ENCODE measurements around the gene NGRN.
"Not testable (repeated sequence)": the region's sequence is repeated elsewhere in the genome, so short reads cannot be mapped to it uniquely, and the experiment has no call there.

The NGRN gene

DNA sequence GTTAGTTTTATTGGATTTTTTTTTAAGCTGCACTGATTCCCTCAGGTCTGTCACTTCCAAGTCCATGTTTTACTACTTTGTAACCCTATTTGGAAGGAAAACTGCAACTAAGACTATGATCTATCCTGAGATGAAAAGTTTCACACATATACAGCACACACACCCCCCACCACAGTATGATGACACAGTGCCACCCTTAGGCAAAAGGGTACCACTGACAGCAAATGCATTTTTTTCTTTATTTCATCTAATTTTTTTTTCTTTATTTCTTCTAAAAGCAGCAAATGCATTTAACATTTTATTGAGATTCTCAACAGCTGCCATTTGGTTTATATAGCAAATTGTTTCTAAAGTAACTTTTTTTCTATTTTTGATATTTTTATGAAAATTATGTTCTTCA is 21.2 kb downstream of the NGRN start:
- FAIRE-seq, result no peak

DNA sequence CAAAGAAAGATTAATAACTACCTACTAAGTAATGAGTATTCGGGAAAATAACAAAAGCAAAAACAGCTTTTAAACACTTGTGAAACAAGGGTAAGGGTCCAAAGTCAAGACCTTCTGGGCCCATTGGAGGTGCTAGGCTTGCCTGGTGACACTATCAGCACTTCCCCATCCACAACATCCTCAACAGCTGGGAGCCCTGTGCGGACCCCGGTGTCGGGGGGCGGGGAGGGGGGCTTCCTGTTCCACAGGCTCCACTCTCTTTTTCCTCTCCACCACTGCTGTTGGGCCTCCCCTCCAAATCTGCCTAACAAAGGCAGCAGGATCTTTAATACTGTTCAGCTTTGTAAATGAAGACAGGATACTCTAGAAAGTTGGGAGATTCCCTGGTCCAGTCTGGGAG is 21.6 kb downstream of the NGRN start:
- no peak for FAIRE-seq

DNA sequence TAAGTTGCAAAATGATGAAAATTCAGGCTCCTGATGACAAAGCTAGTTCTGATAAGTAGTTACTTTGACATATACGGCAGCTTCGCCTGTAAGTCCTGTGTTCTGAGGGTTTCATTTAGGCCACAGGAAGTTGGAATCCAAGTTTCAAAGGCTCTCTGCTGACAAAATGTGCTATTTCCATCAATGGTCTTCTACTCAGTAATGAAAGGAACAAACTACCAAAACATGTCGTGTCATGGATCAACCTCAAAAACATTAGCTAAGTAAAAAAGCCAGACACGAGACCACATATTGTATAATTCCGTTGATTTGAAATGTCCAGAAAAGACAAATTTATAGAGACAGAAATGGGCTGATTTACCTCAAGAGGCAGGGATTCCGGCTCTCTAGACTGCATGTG is 22.5 kb downstream of the NGRN start:
- no peak for FAIRE-seq

DNA sequence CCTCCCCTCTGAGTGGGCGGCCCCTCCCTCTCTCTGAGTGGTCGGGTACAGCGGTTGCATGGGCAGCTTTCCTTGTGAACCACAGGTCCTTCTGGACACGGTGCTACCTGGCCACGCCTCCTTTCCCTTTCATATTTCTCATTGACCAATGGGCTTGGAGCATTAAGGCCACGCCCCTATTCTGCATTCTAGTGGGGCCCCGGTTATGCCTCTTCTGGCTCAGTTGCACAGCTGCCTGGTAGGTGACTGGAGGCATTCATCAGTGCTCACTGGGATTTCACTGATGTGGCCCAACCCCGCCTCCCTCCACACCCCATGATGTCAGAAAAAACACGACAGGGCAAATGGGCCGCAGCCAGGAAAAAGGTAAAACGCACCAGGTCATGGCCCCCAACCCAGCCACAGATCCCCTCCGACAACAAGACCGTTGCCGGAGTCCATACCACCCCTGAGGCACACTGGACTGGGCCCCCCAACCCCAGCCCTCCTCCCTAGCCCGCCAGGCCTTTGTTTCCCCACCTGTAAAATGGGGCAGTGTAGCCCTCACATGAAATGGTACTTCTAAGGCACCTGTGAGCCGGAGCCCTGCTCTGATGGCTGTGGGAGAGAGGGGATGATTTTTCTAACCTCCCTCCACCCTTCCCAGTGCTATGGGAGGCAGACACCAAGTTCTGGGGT is 26.3 kb downstream of the NGRN start:
- FAIRE-seq, result no peak

DNA sequence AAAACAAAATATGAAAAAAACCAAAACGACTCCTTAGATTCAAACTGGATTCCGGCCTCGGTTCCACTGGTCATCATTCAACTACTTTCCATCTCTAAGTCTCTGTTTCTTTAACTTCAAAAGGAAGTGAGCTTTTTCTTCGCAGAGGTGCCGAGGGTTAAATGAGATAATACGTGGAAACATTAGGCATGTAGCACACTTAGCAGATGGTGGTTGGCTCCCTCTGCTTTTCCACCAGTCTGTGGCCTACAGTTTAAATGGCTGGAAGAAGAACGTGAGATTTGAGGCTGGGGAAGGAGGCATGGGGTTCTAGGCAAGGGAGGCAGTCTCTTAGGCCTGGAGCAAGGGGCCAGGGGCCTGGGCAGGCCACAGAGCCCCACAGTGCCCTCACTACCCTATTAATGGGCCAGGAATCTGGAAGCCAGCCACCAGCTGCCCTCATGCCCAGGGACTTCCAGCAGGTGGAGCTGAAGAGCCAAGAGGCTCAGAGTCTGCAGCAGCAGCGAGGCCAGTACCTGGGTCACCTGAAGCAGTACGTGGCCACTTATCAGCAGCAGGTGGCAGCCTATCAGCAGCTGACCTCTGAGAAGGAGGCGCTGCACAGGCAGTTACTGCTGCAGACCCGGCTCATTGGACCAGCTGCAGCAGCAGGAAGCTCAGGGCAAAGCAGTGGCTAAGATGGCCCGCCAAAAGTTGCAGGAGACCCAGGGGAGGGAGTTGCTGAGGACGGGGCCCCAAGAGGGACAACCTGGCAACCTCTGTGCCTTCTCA is 27.8 kb downstream of the NGRN start:
- not testable (repeated sequence) for FAIRE-seq

DNA sequence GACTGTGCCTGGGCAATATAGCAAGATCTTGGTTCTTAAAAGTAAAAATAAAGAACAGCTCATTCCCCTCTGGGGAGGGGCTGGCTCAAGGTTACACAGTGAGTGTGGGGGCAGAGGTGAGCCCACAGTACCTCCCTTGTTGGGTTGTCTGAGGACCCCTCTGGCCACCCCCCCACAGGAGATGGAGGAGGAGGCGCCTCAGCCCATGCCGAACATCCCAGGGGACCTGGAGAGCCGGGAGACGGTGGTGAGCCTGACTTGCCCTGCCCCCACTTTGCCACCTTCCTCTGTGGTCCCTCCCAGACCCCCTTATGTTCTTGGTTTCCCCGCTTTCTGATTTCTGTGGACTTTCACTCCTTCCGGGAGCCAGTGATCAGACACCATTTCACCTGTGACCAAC is 28.7 kb downstream of the NGRN start:
- no peak for FAIRE-seq

DNA sequence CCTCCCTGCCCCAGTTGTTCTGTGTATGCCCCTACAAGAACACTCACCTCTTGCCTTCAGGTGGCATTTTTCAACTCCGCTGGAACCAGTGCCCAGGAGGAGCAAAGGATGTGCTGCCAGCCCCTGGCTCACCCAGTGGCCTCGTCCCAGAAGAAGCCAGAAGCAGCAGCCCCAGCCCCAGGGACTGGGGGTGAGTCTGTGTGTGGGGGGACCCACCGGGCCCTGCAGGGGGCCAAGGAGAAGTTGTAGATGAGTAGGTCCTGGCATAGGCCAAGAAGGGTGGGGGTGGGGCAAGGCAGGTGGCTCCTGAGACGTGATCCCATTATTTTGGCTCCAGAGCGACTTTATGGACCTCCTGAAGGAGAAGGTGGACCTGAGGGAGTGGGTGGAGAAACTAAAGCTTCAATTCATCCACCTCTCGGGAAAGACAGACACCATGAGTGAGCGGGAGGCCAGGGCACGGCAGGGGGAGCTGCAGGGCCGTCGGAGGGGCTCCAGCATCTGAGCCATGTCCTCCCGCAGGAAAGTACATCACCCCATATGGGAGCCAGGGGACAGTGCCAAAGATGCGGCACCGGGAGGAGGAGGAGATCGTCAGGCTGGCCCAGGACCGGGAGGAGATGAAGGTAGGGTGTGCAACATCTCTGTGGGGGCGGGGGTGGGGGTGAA is 29.3 kb downstream of the NGRN start:
- FAIRE-seq, result no peak

DNA sequence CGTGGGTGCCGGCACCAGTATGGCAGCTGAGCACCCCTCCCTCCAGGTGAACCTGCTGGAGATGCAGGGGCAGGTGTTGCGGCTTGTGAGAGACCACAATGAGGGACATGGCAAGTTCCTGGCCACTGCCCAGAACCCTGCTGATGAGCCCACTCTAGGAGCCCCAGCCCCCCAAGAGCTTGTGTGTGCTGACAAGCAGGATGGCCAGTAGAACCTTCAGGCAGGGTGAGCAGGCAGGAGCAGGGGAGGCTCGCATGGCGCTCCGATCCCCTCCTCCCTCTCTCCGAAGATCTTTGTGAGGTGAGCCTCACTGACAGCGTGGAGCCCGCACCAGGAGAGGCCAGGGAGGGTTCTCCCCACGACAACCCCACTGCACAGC is 29.8 kb downstream of the NGRN start:
- no peak for FAIRE-seq

DNA sequence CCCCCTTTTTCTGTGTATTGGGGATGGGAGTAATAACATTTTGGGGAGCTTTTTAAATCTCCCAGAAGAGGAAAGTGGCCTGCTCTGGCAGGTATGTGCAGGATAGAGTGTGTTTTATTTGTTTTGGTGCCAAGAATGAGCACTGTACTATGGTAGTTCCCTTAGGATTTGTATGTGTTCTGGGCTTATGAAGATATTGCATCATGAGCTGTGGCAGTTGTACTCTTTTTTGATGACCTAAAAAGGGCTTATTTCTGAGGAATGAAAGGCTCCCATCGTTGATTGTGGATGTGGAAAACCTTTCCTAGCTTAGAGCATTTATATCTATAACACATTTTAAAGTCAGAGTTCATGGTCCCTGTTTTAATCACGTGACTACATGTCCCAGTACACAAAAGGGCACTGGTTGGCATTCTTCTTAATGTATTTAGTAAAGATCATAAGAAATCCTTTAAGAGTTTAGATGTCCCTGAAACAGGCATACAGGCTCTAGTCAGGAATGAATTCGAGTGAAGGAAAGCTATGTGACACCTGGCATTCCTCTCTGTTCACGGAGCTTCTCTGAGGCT is 30.9 kb downstream of the NGRN start:
- FAIRE-seq, result not testable (repeated sequence)

DNA sequence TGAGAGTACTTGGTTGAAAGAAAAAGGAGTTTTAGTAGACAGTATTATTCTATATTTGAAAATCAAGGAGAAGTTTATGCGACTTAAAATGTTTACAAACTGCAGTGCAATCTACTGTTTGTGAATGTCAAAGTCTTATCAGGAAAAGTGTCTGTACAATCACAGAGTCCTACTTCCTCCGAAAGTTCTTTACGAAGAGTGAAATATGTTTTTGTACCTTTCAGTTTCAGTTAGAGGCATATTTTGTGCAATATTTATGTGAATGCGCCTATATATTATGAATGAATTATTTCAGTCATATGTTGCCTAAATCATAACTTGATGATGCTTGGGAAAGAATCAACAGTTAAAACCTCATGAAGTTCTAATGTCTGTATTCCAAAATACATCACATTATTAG is 31.5 kb downstream of the NGRN start:
- FAIRE-seq, result no peak

DNA sequence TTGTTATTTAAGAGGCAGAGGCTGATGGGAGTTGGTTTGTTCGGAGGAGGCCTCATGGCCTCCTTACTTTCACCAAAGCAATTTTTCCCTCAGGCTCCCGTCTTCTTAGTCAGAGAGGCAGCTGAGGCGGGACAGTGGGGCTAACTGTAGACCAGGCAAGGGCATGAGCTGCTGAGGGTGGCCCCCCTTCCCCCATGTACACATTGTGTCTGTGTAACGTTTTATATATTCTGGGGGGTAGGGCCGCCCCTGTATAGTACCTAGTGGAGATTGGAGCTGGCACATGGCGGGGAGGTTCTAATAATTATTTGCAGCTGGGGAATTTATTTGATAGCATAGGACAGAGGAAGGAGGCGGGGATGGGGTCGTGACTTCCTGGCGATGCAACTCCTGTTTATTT is 35.1 kb downstream of the NGRN start:
- FAIRE-seq, result no peak

DNA sequence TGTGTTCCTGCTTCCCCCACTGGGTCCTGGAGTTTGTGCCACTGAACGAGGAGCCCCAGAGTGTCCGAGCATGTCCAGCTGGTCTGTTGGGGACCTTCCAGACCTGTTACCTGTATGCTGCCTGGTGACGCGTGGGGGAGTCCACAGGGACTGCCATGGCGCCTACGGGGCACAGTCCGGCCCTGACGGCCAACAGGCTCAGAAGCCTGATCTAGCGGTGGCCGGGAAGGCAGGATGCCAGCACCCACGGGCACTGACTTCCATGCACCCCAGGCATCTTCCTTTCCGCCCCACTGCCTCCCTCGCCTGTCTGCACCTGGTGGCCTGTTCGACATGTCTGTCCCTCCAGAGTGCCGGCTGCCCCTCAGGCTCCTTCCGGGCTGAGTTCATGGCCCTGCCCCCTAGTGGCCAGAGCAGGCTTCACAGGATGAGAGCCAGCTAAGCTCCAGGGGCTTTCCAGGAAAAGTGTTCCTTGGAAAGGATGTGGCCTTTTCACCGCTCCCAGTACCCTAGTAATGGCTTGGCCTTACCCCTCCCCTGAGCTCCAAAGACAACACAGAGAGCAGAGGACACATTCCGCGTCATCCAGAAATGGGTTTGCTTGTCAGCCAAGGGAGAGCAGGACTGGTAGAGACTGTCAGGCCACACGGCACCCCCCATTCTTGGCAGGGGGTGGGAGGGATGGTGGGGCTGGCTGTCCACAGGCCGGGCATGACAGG is 35.7 kb downstream of the NGRN start:
- no peak for FAIRE-seq

DNA sequence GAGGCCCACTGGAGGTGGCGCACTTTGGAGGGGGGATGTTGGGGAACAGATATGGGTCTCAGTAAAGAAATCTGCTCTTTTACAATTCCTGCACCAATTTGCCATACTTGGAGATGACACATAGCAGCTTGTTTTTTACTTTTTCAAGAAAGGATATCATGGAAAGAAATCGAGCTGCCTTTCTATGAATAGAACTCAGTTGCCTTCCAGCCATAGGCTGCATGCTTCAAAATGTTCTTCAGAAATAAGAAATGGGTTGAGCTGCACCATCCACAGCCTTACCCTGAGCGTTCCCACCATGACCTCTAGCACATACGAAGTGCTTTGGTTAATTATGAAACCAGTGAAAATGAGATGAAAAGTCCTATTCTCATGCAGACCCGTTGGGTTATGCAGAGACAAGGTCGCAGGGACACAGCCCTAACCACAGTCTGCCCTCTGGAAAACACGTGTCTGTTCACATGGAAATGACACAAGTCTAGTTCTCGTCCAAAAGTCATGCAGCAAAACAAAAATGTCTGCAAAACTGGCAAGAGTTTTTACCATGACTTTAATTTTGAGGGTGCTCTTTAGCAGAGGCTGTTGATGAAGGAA is 36.3 kb downstream of the NGRN start:
- no peak for FAIRE-seq

DNA sequence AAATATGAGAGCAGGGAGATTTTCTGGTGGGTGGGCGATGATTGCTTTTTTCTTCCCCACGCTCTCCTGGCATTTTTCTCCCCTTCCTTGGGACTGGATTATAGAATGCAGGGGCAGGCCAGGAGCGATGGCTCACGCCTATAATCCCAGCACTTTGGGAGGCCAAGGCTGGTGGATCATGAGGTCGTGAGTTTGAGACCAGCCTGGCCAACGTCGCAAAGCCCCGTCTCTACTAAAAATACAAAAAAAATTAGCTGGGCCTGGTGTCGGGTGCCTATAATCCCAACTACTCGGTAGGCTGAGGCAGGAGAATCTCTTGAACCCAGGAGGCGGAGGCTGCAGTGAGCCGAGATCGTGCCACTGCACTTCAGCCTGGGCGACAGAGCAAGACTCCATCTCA is 39.9 kb downstream of the NGRN start:
- FAIRE-seq, result not testable (repeated sequence)

DNA sequence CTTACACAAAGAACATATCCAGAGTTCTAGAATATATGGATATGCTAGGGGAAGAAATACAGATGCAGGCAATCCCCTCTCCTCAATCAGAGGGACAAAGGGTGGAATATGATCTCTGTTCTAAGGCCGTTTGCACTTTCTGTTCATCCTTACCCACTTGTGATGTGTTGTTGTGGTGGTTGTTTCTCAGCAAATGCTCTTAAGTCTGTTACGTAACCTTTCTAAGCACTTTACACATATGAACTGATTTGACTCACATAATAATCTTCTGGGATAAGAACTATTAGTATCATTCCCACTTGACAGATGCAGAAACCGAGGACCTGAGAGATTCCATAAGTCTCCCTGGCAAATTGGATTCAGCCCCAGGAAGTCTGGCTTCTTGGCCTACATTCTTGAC is 40.5 kb downstream of the NGRN start:
- no peak for FAIRE-seq

DNA sequence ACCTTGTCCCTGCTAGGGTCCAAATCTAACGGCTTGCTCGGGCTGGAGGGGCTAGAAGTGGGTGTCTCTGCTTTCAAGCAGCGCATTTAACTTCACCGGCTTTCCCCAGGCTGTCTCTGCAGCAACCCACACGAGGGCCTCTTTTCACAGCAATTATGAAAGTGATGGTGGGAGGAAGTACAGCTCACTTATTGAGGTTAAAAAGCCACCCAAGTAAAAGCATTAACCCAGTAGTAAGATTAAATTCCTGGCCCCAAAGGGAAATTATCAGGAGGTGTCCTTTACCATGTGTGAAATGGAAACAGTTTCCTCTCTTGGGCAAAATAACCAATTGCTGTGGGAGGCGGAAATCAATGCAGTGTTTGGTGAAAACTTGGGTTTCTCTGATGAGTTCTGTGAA is 41.1 kb downstream of the NGRN start:
- no peak for FAIRE-seq

DNA sequence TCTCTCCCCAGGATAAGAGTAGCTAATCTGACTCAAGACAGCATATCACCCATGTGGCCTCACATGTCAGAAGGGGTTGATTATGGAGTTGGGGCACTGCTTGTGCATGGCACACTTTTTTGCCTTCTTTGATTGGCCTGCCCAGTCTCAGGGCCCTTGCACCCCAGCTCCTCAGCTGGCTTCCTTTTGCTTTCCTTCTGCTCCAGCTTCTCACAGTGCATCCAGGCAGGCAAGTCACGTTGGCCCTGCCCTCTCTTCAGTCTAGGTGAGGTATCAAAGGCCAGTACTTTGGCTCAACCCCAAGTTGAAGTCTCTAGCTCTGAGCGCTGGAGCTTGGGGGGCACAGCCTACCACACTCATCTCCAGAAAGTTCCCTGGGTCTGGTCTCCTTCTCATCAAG is 42.2 kb downstream of the NGRN start:
- no peak for FAIRE-seq

DNA sequence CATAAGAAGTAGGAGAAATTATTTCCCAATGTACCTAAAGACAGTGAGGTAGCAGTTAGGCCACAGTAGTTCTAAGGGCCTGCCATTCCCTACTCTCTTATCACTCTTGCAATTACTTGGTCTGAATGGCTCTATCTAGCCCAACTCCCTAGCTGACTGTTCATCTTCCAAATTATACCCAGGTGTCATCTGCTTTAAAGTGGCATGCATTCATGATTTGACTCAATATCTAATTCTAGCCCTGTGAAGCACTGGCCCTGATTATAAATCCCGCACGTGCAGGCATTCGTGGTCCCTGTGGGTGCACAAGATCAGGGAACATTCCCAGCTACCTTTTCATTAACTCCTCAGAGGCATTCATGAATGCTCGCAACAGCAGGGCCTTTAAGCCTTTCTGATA is 43.5 kb downstream of the NGRN start:
- FAIRE-seq, result no peak

DNA sequence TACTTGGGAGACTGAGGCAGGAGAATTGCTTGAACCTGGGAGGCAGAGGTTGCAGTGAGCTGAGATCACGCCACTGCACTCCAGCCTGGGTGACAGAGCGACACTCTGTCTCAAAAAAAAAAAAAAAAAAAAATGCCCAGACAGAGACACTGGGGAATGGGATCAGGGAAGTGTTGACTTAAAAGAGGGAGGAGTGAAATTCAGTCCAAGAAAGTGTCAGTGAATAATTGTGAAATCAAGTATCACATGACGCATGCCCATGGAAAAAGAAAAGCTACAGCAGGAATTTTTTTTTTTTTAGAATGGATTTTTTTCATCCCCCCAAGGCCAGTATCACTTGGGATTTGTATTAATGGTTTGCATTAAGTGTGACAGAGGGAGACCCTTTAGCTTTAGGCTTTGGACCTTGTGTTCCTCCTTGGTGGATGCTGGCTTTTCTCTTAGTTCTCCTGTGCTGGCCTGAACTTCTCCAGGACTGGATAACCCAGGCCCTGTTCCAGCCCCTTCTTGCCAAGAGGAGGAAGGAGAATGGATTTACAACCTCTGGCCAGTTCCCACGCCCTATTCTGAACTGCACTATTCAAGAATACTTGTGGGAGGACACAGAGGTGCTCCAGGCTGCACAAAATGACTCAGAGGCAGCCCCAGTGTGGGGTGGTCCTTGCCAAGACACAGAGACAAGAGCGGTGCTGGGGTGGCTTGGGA is 50.0 kb downstream of the NGRN start:
- no peak for FAIRE-seq

DNA sequence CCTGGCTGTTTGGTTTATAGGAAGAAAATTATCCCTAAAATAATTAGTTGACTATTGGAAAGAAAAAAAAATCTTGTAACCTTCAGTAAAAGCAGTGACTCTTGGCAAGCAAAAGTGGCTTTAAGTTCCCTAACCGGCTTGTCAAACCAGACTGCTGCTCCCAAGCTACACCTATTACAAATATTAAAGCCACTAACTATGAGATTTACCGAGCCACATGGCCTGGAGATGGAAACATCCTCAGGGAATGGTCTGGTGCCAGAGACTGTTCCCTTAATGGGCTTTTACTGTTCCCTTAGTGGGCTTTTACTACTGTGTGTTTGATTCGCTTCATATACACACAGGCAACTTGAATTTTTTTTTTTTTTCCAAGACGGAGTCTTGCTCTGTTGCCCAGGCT is 50.7 kb downstream of the NGRN start:
- no peak for FAIRE-seq

DNA sequence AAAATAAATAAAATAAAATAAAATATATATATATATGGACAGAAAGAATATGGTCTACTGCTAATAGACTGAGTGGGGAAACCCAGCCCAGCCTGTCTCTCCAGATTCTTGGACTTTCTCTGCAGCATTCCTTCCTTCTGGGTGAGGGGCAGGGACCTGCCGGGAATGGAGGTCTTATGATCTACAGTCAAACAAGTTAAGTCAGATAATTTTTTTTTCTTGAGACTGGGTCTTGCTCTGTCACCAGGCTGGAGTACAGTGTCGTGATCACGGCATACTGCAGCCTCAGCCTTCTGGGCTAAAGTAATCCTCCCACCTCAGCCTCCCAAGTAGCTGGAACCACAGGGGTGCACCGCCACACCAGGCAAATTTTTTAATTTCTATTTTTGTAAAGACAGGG is 53.1 kb downstream of the NGRN start:
- FAIRE-seq, result no peak
